GM23248 (cell line): ENCODE data around the gene ZDHHC3.

Experiments used
- EZH2 ChIP-seq: fragments of 200-600 bp; sonication (generic); IDR thresholded peaks from 2 replicates; pipeline ENCODE4 v1.6.1; 2018; ENCODE audit warnings: antibody characterized with exemption, mild to moderate bottlenecking; ENCODE audit not compliant: insufficient read depth, poor library complexity, severe bottlenecking
- EZH2phosphoT487 ChIP-seq: fragments of 200-600 bp; sonication (generic); IDR thresholded peaks from 2 replicates; pipeline ENCODE4 v1.6.1; 2018; ENCODE audit warnings: antibody characterized with exemption, moderate library complexity, mild to moderate bottlenecking, low read depth; ENCODE audit not compliant: insufficient read depth

DNA sequence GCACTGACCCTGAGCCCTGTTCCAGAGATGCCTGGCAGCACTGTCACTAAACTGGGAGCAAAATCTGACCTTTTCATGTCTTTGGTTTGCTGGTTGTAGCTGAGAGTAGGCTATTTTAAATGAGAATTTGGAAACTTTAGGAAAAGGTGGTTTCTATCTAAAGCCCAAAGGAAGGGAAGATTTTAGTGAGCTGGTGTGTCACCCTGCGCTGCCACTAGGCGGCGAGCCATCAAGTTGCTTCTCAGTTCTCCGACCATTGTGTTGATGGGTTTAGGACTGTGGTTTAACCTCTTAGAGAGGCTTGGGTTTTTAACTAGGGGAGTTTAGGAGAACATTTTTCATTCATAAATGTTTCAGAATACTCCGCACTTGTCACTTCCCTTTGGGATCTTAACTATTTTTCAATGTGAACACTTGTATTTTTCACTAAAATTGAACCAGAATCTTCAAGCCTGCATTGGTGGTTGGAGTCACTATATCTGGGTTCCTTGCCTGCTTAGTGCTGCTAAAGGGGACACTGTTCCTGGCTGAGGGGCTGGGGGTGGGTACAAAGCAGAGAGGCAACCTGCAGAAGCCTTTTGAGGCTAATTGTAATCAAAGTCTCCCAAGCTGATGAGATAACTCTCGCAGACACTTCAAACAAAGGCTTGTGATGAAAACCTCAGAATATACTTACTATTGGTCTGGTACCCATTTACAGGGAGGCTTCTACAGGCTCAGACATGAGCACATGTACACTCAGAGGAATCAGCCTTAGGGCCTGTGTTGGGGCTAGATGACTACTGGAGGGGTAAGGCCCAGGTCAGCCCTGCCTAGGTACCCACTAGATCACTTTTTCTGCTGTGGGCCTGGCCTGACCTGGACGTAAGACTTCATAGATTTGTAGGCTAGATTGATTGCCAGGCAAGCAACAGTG, 16.8 kb upstream of the ZDHHC3 start:
- TF ChIP-seq EZH2, result no peak
- no peak for TF ChIP-seq EZH2phosphoT487
